CD14-positive monocyte (primary cell): ENCODE data around the gene KRTAP17-1. TPM values are rescaled to one million over a fixed set of nuclear protein-coding genes. Genes with fewer than 3 reads are reported as not detected.
A peak's percentile ranks its signal among the peaks of the same experiment; 100 is the strongest.

Experiments
- DNase-seq, 3 donors: peaks; one replicate each; pipeline ENCODE4 v3.0.0-alpha.2; 2011 to 2022
- H2AFZ ChIP-seq: 2 replicates; pipeline ENCODE4 v1.6.0; 2012; ENCODE audit warnings: mild to moderate bottlenecking, low read depth, low read length, inconsistent platforms; ENCODE audit not compliant: insufficient read depth, poor library complexity, severe bottlenecking
- H3K27ac ChIP-seq, 2 donors: 1 replicate in 1 of 2; 2 replicates in 1 of 2; pipeline ENCODE4 v1.5.1; 2012 to 2013; ENCODE audit warnings: low read length in 2 of 2, control low read depth in 1 of 2, inconsistent platforms in 1 of 2, low read depth in 1 of 2, mild to moderate bottlenecking in 1 of 2
- H3K27me3 ChIP-seq, 2 donors: one replicate each; pipeline versions ENCODE4 v1.6.0 to v1.6.1; 2011 to 2013; ENCODE audit warnings: low read length in 2 of 2; ENCODE audit not compliant: control insufficient read depth in 2 of 2, insufficient read depth in 2 of 2
- H3K36me3 ChIP-seq, 2 donors: replicated peaks in 1 of 2; 1 replicate in 1 of 2; 2 replicates in 1 of 2; pipeline versions ENCODE4 v1.5.1 to v1.6.1; 2012 to 2013; ENCODE audit warnings: low read length in 2 of 2, control low read depth in 1 of 2, inconsistent platforms in 1 of 2, mild to moderate bottlenecking in 1 of 2; ENCODE audit not compliant: insufficient read depth in 2 of 2, control insufficient read depth in 1 of 2
- H3K4me1 ChIP-seq, 2 donors: 1 replicate in 1 of 2; 2 replicates in 1 of 2; pipeline versions ENCODE4 v1.5.1 to v1.6.1; 2012 to 2013; ENCODE audit warnings: low read length in 2 of 2, control low read depth in 1 of 2, inconsistent platforms in 1 of 2, mild to moderate bottlenecking in 1 of 2, moderate library complexity in 1 of 2; ENCODE audit not compliant: insufficient read depth in 2 of 2, control insufficient read depth in 1 of 2
- H3K4me2 ChIP-seq: replicated peaks from 2 replicates; pipeline ENCODE3; 2012; ENCODE audit warnings: low read length, moderate library complexity, mild to moderate bottlenecking; ENCODE audit not compliant: poor library complexity, severe bottlenecking; ENCODE audit errors: extremely low read depth
- H3K4me3 ChIP-seq, 3 experiments: fragments of 200-600 bp in 1 of 3; sonication (generic) in 1 of 3; replicated peaks in 1 of 3; 1 replicate in 2 of 3; 2 replicates in 1 of 3; pipeline ENCODE4 v1.5.1; 2011 to 2013; ENCODE audit warnings: low read length in 3 of 3, mild to moderate bottlenecking in 3 of 3, control low read depth in 2 of 3, low read depth in 2 of 3, inconsistent platforms in 1 of 3, moderate library complexity in 1 of 3
- H3K79me2 ChIP-seq: 2 replicates; pipeline ENCODE4 v1.6.0; 2012; ENCODE audit warnings: mild to moderate bottlenecking, control low read depth, inconsistent platforms, low read length, moderate library complexity; ENCODE audit not compliant: insufficient read depth
- H3K9ac ChIP-seq: 2 replicates; pipeline ENCODE4 v1.6.0; 2017; ENCODE audit warnings: low read length, mild to moderate bottlenecking; ENCODE audit not compliant: insufficient read depth, poor library complexity, severe bottlenecking
- H3K9me3 ChIP-seq, 2 donors: replicated peaks in 1 of 2; 1 replicate in 1 of 2; 2 replicates in 1 of 2; pipeline versions ENCODE4 v1.5.1 to v1.6.1; 2012 to 2013; ENCODE audit warnings: low read length in 2 of 2, control low read depth in 1 of 2; ENCODE audit not compliant: control insufficient read depth in 1 of 2, insufficient read depth in 1 of 2
- H4K20me1 ChIP-seq: 2 replicates; pipeline ENCODE4 v1.6.0; 2012; ENCODE audit warnings: mild to moderate bottlenecking, low read length, control low read depth, moderate library complexity; ENCODE audit not compliant: insufficient read depth
- H3K27ac Mint-ChIP-seq, 7 donors: one replicate each; pipeline ENCODE4 v1.8.0; 2020; ENCODE audit warnings: mild to moderate bottlenecking in 7 of 7, mixed read lengths in 7 of 7, moderate library complexity in 6 of 7, inconsistent platforms in 2 of 7
- H3K27me3 Mint-ChIP-seq, 3 donors: one replicate each; pipeline ENCODE4 v1.8.0; 2021 to 2022; ENCODE audit warnings: low read depth in 3 of 3, mild to moderate bottlenecking in 3 of 3, mixed read lengths in 3 of 3, moderate library complexity in 3 of 3, inconsistent platforms in 1 of 3
- H3K36me3 Mint-ChIP-seq, 2 donors: one replicate each; pipeline ENCODE4 v1.8.0; 2020; ENCODE audit warnings: mixed read lengths in 2 of 2, inconsistent platforms in 1 of 2, mild to moderate bottlenecking in 1 of 2
- H3K4me1 Mint-ChIP-seq: one replicate; pipeline ENCODE4 v1.8.0; 2020; ENCODE audit warnings: mild to moderate bottlenecking, mixed read lengths
- H3K4me3 Mint-ChIP-seq, 2 donors: one replicate each; pipeline ENCODE4 v1.8.0; 2020; ENCODE audit warnings: mild to moderate bottlenecking in 2 of 2, mixed read lengths in 2 of 2, moderate library complexity in 1 of 2
- H3K9me3 Mint-ChIP-seq, 7 donors: one replicate each; pipeline ENCODE4 v1.8.0; 2020 to 2022; ENCODE audit warnings: mixed read lengths in 7 of 7, mild to moderate bottlenecking in 6 of 7, moderate library complexity in 6 of 7, inconsistent platforms in 2 of 7
- CTCF ChIP-seq: fragments of 200-600 bp; IDR thresholded peaks from one replicate; pipeline ENCODE4 v1.8.0; 2022; ENCODE audit warnings: antibody characterized with exemption, mild to moderate bottlenecking
- WGBS: methylation state at CpG from one replicate; pipeline ENCODE4 v1.1.5; 2013; ENCODE audit warnings: missing lambda C conversion rate; ENCODE audit not compliant: insufficient coverage; 5-methylcytosine and 5-hydroxymethylcytosine counted together
- intact Hi-C, 2 donors: fragments of 100-400 bp; cut with micrococcal nuclease; formaldehyde crosslinking; loops; one replicate each; pipeline versions ENCODE4 v1.15.0 to v1.15.1; 2023
- polyA plus RNA-seq, 3 donors: library from polyadenylated mRNA; depleted of rRNA in 1 of 3; unstranded in 2 of 3; stranded (reverse) in 1 of 3; fragments of 300-500 nt in 2 of 3; fragments of >200 nt in 1 of 3; fragmentation: Illumina TruSeq in 2 of 3; gene quantifications; 1 replicate in 2 of 3; 2 replicates in 1 of 3; pipeline ENCODE4 v1.2.3, GENCODE V29; 2012 to 2021

Gene KRTAP17-1
- polyA plus RNA-seq, 3 donors, result not detected

GRCh38 chr17:41329279-41329948, 13.9 kb upstream of the KRTAP17-1 start:
- Histone ChIP-seq H3K27me3 (no peaks in the 10 kb centered on the region), H3K4me3 (no peak overlapping the region), H4K20me1 (no peaks in the 10 kb centered on the region), H3K4me1 (peaks cover 0 to 13% of the 10 kb centered on the region in 2 donors), H3K27ac (no peak overlapping the region), H3K36me3 (no peaks in the 10 kb centered on the region), H3K9ac (no peak overlapping the region), H3K9me3 (no peaks in the 10 kb centered on the region), H3K4me2 (no peak overlapping the region), H3K79me2 (no peaks in the 10 kb centered on the region), H2AFZ (no peak overlapping the region)
- no peak overlapping the region for H3K27ac Mint-ChIP-seq
- H3K27me3 Mint-ChIP-seq, result peaks cover 0 to 3% (median 2%) of the 10 kb centered on the region in 3 donors
- TF ChIP-seq CTCF, result peak; percentile 84
- H3K4me1 Mint-ChIP-seq, result peaks cover 16% of the 10 kb centered on the region
- peaks cover 0 to 2% (median 0%) of the 10 kb centered on the region in 7 donors for H3K9me3 Mint-ChIP-seq
- no peak overlapping the region for H3K4me3 Mint-ChIP-seq
- intact Hi-C loops, result loop anchor here in 1 of 2 donors (10.0 kb wide), 1 partner anchor 425 kb away; no protein-coding TSS in a partner anchor
- H3K36me3 Mint-ChIP-seq, result no peaks in the 10 kb centered on the region
- WGBS, result 75% methylated on average over 8 of the region's 13 CpGs
- peak; percentile 30 to 42 (median 42) for DNase-seq

- Mint-ChIP-seq H3K9me3 (no peaks in the 10 kb centered on the region), H3K27me3 (peaks cover 0 to 3% (median 2%) of the 10 kb centered on the region in 3 donors), H3K4me1 (peaks cover 10% of the 10 kb centered on the region), H3K4me3 (no peak overlapping the region), H3K27ac (no peak overlapping the region), H3K36me3 (no peaks in the 10 kb centered on the region)
- no peaks in the 10 kb centered on the region for H3K27me3 ChIP-seq
- H3K27ac ChIP-seq, result no peak overlapping the region
- no peaks in the 10 kb centered on the region for H3K79me2 ChIP-seq
- no peak overlapping the region for H3K4me2 ChIP-seq
- WGBS, result 83% methylated on average over 7 of the region's 7 CpGs
- TF ChIP-seq CTCF, result no peak
- no peak for DNase-seq
- H3K4me3 ChIP-seq, result no peak overlapping the region
- intact Hi-C loops, result loop anchor here in 1 of 2 donors (10.0 kb wide), 1 partner anchor 423 kb away; no protein-coding TSS in a partner anchor
- peaks cover 0 to 7% of the 10 kb centered on the region in 2 donors for H3K4me1 ChIP-seq
- no peaks in the 10 kb centered on the region for H3K9me3 ChIP-seq
- H3K36me3 ChIP-seq, result no peaks in the 10 kb centered on the region
- H4K20me1 ChIP-seq, result no peaks in the 10 kb centered on the region
- H2AFZ ChIP-seq, result no peak overlapping the region
- H3K9ac ChIP-seq, result no peak overlapping the region
These were observed 12.7 kb upstream of the KRTAP17-1 start for GRCh38 chr17:41328207-41328606.
